Stimulated activated CD8-positive, alpha-beta memory T cell treated with anti-CD3 and anti-CD28 coated beads, Interleukin-2, amount 100 ng/mL, for 48 hours (primary cell): ENCODE measurements around the gene MYH2.
"Not testable (repeated sequence)": the region's sequence is repeated elsewhere in the genome, so short reads cannot be mapped to it uniquely, and the experiment has no call there.

Experiments used
- DNase-seq, 2 donors: peaks; one replicate each; pipeline ENCODE4 v3.0.0-alpha.2; 2020; ENCODE audit warnings: low read depth in 2 of 2

MYH2 gene

DNA sequence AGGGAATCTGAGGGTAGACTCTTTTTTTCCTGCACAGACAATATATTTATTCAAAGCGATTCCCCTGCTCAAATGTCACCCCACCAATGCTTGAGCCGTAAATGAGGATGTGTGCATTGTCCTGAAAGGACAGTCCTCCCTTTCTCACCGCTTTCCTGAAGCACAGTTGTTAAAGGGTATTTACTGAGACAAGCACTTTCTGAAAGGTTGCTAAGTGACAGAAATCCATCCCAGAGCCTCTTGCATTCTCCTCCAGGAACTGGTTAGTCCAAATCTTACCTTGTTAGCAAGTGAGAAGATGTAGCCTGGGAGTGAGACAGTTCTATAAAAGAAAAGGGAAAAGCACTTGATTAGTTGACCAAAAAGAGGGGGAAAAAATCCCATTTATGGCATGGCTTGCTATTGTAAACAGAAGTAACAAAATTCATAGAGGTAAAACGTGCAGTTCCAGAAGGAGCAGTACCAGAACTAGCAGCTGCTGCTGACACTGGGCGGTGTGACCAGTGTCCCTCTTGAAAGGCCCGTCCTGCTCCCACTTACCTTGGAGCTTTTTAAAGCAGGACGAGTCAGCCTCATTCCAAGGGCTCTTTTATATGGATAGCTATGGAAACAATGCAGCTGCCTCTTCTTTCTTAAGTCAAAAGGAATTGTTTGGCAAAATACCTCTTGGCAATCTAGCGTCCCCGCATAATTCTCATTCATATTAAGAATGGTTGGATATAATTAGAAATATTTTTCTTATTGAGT, at the start of gene MYH2:
TSS of gene MYH2 (minus strand) at position 563 of the 747 bp plus-strand sequence. CDS start 1,738 bp downstream, outside the sequence.
- DNase-seq, result no peak

DNA sequence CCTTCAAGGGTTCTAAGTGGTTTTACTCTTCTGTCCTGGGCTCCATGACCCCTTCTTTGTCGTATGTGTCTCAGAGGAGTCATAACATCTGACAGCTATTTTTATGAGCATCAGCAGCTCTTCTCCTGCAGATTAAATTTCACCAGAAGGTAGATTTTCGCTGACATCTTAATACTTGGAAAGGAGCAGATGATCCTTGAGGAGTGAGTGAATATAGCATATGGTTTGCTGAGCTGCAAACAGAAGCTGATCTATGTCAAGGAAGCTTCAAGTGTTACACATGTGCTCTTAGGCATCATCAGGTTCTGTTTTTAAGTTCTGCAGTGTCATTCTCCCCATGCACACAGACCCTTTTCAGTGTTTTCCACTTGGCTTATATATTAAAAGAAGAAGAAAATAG, 49.2 kb upstream of the MYH2 start:
- DNase-seq, result no peak

DNA sequence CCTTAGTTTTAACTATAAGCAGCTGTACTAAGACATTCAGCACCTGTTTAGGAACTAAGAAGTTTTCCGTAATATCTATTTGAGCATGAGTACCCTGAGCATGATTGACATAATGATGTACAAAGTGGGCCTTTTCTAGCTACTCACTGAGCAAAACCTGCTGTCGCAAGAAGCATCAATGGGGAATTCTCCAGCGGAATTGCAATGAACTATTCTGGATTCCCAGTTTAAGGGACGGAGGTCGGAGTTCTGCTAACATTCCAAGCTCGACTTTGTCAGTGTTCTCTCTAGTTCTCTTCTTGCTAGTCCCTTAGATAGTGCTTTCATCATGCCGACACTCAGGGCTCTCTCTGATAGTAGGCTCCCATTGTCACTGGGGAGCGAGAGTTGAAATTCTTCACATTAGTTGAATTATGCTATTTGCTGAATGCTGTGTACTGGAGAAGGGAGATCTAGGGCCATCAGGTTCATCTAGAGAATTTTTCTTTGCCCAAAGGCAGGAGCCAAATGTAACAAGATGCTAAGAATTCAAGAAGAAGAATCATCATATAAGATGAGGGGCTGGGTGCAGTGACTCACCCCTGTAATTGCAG, 40.2 kb upstream of the MYH2 start:
- no peak for DNase-seq

DNA sequence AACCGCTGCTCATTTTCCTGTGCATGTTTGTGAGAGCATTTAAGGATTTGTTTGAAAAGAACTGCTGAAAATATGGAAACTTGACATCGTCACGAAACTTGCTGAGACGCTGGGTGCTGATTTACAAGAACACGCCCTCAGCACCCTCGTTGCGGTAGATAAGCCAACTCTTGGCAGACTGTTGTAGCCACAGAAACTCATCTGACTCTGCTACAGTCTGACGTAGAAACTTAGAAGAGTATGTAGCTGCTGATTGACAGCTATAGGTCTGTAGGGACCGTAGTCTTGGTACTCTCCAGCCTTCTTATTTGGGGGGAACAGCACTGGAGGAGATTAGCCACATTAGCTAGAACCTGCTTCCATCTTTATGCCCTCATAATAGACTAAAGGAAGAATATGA, 36.1 kb upstream of the MYH2 start:
- DNase-seq, result no peak

DNA sequence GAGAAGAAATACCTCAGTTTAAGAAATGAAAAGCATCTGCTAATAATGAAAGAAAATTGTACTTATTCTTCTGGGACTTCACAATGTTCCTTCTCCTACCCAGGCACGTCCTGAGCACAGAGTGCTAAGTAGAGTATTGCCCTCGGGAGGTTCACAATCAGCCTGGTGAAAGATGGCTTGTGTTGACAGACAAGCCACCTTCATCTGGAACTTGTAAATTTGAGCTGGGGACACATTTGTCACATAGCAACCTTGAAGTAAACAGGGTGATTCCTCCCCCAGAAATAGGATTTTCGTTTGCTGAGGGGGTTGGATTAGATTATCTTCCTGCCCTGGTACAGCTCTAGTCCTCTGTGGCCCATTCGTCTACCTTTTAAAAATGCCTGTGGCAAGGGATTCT, 34.4 kb upstream of the MYH2 start:
- no peak for DNase-seq

DNA sequence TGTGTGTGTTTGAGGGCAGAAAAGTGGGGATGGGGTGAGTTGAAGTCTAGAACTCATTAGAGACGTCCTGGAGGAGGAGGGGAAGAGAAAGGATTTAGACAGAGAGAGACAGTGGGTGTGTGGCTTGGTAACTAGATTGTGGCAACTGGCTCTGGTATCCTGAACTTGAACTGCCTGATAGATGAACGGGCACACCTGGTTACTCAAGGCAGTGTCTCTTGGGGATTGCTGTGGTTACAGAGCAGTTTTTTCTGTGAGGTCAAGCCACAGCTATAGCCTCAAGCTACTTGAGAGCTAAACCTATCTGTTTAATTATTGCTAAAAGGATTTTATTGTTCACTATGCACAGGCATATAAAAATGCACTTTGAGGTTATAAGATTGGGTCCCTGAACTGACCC, 29.8 kb upstream of the MYH2 start:
- DNase-seq, result no peak

DNA sequence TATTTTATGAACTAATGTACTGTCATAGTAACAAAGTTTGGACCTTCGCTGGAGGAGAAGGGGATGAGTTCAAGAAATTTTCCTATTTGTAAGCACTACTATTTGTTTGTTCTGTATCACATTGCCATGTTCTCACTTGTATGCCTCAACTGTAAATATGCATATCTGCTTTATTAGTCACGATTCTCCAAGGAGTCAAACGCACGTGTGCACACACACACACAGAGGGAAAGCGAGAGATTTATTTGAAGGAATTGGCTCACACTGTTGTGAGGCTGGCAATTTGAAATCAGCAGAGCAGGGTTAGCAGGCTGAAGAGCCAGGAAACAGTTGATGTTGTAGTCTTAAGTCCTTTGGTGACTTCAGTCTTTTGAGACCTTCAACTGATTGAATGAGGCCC, 24.9 kb upstream of the MYH2 start:
- DNase-seq, result no peak

DNA sequence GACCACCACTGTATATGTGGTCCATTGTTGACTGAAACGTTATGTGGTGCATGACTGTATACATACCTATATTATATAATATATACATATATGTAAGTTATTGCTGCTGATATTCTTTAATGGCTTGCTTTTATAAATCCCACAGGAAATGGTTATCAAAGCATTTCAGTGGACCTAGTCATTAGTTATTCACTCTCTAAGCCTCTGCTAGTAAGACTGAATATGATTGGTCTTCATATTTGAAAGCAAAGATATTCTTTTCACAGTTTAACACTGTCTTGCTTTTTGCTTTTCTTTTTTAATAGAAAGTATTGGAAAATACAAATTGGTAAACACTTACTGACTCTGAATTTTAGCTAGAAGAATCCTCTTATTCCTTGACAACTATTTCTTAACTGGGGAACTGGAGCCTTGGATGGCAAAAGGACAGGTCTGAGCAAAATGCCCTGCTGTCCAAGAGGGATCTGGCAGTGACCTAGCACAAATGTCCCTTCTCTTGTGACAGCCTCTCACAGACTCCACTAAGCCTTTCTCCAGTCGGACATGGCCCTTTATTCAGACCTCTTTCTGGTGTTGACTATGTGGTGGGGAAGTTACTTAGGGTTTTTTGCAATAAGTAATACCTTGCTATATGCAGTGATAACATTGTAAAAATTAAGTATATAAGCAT, 14.7 kb upstream of the MYH2 start:
- DNase-seq, result no peak

DNA sequence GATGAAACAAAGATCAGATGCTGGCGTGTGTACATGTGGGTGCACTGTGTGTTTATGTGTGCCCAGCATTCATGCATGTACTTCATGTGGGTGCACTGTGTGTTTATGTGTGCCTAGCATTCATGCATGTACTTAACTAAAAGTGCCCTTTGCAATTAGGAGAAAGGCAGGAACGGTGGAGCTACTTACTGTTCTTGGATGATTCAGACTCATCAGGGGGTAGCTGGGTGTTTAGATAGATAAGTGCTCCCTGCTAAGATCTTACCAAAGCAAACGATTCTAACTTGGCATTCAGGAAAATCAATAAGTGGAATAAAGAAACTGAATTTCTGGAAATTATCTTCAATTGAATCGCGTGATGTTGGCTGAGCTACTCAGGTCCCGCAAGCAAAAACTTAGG, 8.6 kb upstream of the MYH2 start:
- DNase-seq, result no peak

DNA sequence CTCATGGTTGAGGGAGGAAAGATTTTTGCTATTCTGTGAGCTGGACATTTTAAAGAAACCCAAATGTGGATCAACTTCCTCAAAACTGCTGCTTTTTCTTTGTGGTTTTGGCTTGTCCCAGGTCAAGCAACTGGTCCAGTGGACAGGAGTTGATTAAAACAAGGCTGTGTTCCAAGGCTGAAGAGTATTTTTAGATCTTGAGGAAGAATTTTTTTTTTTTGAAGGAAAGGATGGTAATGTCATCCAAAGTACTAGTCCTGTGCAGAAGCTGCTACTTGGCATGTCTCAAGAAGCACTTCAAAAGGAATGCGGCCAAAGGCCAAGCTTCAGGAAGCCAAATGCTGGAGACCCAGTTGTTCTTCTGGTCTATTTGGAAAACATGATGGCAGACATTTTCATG, 8.0 kb upstream of the MYH2 start:
- DNase-seq, result no peak

DNA sequence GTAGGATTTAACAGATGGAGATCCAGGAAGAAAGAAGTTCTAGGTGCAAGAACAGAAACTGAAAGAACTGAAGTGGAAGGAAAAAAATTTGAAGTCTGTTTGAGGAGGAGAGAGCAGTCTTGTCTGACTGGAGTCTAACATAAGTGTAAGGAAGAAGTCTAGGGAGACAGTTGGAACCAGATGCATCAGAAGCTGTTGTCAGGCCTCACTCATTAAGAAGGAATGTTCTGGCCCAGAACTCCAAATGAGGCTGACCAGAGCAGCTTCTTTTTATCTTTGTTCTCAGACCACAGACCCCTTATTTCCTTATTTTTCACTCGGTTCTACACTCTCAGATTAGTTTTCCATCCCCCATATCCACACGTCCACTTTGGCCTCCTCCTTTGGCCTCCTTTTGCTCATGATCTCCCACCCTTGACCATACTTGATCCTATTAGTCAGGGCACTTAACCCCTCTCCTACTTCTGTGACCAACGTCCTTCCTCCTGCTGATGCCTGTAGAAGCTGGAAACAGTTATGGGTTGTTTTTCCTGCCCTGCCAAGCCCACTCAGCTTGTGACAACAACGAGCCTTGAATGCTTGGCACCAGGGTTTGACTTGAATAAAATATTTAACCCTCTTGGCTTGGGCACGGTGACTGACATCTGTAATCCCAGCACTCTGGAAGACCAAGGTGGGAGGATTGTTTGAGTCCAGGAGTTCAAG, 7.0 kb upstream of the MYH2 start:
- DNase-seq, result no peak

DNA sequence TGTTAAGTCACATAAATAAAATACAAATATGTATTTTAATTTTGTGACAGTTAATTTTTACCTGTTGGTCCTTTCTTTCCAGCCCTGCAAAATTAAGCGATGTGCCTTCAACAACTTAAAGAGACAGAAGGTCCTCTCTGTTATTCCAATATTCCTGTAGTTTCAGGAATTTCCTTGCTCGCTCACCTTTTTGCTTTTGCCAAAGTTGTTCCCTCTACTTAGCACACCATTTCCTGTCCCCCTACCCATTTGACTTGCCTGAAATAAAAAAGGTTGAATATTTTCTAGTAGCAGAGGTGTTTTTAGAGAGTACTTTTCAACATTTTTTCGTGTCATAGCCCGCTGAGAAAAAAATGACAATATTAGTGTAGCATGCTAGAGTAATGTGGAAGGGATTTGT, 556 bp upstream of the MYH2 start:
- DNase-seq, result no peak

DNA sequence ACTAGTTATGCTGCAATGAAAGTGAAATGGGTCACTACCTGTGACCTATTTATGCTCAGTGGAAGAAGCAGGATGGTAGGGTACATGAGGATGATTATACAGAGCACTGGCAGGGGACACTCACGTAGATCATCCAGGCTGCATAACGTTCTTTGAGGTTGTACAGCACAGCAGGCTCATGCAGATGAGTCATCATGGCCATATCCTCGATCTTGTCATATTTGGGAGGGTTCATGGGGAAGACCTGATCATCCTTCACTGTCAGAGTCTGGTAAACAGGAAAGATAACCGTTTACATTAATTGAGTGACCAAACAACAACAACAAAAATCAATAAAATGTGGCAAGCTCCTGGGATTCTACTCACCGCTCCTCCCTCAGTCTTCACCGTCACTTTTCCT, 2.1 kb downstream of the MYH2 start:
- DNase-seq, result no peak

DNA sequence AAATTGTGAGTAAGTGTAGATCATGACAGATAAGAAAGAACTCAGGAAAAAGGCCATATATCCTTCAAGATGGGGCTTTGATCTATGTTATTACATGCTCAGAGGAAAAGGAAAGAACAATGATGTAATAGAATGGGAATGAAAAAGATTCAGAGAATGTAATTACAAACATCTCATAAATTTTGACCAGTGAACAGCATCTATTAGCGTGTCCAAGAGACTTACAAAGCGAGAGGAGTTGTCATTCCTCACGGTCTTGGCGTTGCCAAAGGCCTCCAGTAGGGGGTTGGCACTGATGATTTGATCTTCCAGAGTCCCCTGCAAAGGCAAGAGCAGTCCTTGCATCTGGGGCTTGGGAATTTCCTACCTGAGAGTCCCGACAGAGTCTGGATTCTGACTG, 6.0 kb downstream of the MYH2 start:
- DNase-seq, result not testable (repeated sequence)

DNA sequence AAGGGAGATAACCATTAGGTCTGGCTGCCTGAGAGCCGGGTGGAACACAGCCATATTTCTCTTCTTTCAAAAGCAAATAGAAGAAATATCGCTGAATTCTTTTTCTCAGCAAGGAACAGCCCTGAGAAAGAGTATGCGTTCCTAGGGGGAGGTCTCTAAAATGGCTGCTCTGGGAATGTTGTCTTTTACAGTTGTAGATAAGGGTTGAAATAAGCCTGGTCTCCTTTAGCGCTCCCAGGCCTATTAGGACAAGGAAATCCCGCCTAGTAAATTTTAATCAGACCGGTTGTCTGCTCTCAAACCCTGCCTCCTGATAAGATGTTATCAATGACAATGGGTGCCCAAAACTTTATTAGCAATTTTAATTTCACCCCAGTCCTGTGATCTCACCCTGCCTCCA, 8.3 kb downstream of the MYH2 start:
- not testable (repeated sequence) for DNase-seq

DNA sequence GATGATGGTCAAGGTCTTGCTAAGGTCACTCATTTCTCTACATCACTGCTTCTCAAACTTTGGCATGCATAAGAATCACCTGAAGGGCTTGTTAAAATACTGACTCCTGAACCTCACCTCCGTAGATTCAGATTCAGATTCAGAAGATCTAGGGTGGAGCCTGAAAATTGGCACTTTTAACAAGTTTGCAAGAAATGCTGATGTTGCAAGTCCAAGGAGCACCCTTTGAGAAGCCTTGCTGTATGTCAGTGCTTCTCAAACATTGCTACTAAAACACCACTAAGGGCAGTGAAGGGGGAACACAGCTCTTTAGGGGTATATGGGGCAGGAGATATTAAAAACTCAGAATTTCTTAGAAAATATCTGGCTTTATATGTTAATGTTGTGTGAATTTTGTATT, 17.4 kb downstream of the MYH2 start:
- DNase-seq, result no peak

DNA sequence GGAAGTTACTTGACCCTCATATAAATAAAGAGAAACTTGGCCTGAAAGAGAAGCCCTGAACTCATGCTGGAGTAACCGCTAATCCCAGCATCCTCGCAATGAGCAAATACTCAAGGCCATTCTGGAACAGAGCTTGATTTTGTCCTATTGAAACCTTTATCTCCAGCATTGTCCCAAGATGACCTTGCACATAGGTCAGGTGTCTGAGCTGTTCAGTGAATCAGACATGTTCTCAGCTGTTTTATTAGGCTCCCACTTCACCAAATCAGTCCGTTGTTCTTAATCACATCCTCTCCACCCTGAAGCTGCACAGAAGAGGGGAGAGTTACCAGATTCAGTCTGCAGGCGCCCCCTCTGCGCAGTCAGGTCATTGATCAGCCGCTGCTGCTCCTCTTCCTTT, 22.0 kb downstream of the MYH2 start:
- DNase-seq, result no peak

DNA sequence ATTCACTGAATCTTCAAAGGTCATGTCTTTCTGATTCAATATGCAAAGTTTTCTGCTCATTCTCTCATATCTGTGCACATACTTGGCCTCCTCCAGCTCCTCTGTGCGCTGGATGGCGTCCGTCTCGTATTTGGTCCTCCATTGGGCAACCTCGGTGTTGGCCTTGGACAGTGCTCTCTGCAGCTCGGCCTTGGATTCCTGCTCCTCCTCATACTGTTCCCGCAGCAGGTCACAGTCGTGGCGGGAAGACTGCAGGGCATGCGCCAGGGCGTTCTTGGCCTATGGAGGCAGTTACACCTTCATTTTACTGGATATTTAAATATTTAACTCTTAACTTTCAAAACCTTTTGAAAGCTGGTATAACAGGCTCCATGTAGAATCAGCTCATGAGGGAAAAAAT, 22.9 kb downstream of the MYH2 start:
- no peak for DNase-seq

DNA sequence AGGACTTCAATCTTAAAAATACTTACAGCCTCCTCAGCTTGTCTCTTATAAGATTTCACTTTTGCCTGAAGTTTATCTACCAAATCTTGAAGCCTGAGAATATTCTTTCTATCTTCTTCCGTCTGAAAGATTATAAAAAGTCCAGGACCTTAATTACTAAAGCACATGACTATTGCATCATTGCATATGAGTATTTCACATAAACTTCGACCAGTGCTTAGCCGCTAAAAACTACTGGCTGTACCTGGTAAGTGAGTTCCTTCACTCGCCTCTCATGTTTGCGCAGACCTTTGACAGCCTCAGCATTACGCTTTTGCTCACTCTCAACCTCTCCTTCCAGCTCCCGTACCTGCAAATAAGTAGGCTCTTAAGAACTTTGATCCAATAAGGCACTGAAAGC, 26.4 kb downstream of the MYH2 start:
- no peak for DNase-seq

DNA sequence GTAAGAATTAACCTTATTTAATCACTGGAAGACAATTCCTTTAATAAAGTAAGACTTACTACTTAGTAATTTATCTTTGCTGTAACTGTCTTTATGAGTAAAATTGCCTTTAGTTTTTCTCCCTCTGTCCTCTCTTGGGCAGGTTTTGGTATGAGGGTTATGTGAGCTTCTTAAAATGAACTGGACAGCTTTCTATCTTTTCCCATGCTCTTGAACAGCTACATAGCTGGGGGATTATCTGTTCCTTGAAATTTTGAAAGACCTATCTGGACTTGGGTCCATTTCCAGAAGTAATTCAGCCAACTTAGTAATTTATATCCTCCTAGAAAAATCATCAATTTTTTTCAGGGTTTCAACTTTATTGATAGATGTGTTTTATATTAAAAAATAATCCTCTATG, 27.5 kb downstream of the MYH2 start:
- DNase-seq, result no peak

DNA sequence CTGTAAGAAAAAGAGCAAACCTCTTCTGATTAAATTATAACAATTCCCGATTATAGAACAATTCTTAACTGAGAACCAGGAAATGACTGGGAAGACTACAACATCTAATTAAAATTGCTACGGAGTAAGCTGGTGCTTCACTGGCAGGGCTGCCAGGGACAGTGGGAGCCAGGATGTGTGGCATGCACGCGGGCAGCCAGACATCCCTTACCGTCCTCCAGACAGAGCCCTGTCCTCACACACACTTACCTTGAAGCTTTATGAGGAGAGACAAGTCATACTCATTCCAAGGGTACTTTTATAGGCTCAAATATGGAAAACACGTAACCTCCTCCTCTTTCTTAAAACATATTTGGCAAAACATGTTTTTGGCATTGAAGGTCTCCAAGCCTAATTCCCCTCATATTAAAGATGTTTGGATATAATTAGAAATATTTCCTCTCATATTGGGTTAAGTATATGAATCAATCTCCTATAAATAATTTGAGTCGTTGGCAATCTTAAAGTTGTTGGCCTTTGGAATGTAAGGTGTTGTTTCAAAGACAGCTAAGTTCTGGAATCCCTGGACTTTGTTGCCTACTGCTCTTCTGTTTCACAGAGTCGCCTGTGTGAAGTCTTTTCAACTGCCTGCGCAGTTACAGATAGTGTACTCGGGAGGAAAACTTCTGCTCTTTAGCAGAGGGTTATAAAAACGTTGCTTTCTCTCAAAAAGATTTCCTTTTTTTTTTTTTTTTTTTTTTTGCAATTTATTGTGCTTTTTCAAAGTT, 31.0 kb downstream of the MYH2 start, which contains the start of gene MYH1:
TSS of gene MYH1 (minus strand) at position 272 of the 767 bp plus-strand sequence. CDS start 1,900 bp downstream, outside the sequence.
- no peak for DNase-seq

DNA sequence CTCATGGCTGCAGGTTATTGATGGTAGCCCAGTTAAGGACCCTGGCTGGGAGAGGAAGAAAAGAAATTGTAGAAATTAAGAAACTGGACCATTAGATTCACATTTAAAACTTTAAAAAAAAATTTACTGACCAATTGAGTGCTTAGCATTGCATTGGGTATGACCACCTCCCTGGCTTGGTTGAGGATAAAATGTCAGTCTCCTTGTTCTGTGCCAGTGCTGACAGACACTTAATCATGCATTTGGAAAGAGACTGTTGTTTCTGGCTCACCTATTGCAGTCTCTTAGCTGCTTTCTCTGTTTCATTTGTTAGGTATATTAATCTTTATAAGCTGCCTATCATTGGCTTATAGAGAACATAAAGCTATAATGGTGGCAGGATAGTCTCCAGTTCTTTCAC, 32.8 kb downstream of the MYH2 start:
- DNase-seq, result no peak
